ENCODE results near the gene MACF1.

DNA sequence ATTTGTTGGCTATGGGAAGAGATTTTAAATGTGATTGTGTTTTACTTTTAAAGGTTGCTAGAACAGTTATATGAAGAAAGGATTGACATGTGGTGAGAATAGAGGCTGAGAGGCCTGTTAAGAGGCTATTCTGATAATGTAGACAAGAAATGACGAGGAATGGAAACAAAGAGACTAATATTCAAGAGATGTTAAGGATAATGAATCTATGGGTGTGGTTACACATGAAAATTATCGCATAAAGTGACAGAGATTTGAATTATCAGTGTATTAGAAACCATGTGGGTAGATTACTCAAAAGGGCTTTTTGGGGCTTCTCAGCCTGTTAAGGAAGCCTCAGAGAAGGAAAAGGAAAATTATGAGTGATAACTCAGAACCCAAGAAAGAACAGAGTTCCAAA is 120.4 kb downstream of the MACF1 start:
- TF ChIP-seq, protein P1, sequence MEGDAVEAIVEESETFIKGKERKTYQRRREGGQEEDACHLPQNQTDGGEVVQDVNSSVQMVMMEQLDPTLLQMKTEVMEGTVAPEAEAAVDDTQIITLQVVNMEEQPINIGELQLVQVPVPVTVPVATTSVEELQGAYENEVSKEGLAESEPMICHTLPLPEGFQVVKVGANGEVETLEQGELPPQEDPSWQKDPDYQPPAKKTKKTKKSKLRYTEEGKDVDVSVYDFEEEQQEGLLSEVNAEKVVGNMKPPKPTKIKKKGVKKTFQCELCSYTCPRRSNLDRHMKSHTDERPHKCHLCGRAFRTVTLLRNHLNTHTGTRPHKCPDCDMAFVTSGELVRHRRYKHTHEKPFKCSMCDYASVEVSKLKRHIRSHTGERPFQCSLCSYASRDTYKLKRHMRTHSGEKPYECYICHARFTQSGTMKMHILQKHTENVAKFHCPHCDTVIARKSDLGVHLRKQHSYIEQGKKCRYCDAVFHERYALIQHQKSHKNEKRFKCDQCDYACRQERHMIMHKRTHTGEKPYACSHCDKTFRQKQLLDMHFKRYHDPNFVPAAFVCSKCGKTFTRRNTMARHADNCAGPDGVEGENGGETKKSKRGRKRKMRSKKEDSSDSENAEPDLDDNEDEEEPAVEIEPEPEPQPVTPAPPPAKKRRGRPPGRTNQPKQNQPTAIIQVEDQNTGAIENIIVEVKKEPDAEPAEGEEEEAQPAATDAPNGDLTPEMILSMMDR (IDR thresholded peaks at IDR 0.05), result no peak
- no peak for TF ChIP-seq EZH2 (IDR thresholded peaks at IDR 0.05; ENCODE audit: borderline replicate concordance, insufficient read depth, low read depth, low read length, poor library complexity, severe bottlenecking)
